GM19452 (cell line): ENCODE measurements around the gene RERGL.
"Not testable (repeated sequence)": the region's sequence is repeated elsewhere in the genome, so short reads cannot be mapped to it uniquely, and the experiment has no call there.

Source experiments
- ATAC-seq: cut with Tn5 transposase; IDR thresholded peaks from one replicate; pipeline ENCODE4 v1.9.1; 2021; ENCODE audit not compliant: unreplicated experiment

The RERGL gene, protein sequence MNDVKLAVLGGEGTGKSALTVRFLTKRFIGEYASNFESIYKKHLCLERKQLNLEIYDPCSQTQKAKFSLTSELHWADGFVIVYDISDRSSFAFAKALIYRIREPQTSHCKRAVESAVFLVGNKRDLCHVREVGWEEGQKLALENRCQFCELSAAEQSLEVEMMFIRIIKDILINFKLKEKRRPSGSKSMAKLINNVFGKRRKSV

GRCh38 chr12:18090093-18090492 is at the start of gene RERGL:
Gene RERGL, minus strand, starts transcription at chr12:18090193. Its CDS starts 53 bp downstream, at chr12:18090140.
- ATAC-seq = no peak

GRCh38 chr12:18139254-18139653 is 49.3 kb upstream of the RERGL start:
- no peak for ATAC-seq

DNA sequence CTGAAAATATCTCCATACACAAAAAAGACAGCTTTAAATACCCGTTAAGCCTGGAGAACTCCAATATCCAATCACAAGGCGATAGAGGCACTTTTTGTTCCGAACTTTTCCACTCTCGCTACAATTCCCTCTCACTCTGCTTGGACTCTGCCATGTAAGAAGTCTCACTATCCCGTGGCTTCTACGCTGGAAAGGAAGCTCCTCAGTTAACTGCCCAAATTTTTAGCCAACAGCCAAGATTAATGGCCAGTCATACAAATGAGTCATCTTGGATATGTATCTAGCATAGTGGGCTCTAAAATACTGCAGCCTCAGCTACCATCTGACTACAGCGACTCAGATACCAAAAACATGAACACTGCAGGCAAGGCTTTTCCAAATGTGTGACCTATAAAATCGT is 45.5 kb upstream of the RERGL start:
- ATAC-seq = no peak

GRCh38 chr12:18135086-18135485 is 45.1 kb upstream of the RERGL start:
- no peak for ATAC-seq

- ATAC-seq = no peak
These were observed 40.9 kb upstream of the RERGL start for GRCh38 chr12:18130851-18131250.

GRCh38 chr12:18123707-18124106 is 33.7 kb upstream of the RERGL start:
- no peak for ATAC-seq

DNA sequence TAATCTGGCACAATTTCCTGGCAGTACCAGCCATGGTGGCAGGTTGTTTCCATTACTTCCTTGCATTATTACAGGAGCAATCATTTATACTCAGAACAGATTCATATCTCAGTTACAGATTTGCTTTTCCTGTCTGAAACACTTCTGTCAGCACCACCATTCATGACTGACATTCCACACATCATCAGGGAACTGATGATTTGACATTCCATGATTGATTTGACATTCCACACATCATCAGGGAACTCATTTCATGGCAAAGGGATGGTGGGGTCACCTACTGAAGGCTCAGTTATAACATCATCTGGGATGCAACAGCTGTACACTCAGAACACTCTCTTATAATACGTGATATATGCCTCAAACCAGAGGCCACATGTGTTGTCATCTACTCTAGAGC is 30.9 kb upstream of the RERGL start:
- ATAC-seq = no peak

DNA sequence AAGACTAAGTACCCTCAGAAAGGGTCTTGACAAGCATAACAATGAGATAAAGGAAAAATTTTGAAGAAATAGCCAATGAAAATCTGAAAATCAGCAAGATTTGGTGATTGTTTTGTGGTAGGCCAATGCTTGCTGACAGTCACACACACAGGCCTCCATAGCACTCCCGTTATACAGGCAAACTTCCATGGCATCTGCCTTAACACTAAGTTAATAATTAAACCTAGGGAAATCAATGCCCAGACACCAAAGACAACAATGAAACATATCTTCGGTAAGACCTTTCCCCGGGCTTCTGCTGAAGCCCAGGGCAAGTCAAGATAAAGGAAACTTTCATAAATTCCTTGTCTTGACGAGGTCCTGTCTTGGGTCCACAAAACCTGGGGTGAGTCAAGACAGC is 18.6 kb upstream of the RERGL start:
- ATAC-seq = no peak

DNA sequence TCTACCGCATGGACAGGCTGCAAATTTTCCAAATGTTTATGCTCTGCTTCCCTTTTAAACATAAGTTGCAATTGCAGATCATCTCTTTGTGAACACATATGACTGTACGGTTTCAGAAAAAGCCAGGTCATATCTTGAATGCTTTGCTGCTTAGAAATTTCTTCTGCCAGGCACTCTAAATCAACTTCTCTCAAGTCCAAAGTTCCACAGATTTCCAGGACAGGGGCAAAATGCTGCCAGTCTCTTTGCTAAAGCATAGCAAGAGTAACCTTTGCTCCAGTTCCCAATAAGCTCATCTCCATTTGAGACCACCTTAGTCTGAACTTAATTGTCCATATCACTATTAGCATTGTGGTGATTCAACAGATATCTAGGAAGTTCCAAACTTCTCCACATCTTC is 13.6 kb upstream of the RERGL start:
- no peak for ATAC-seq

DNA sequence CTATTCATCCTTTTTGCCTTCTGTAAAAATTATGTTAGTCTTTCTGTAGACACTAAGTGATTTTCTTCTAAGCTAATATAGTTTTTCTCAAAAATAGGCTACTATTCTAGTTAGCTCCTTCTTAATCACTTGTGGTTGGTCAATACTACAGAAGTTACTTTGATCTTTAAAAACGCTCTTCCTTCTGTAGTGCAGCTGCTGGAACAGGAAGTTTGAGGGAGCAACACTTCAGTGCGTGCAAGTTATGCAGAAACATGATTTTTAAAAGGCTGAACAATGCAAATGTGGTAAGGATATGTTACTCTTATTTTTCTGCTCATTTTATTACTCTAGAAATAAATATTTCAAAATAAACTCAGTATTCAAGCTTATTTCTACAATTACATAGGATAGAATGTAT is 11.1 kb upstream of the RERGL start:
- no peak for ATAC-seq

DNA sequence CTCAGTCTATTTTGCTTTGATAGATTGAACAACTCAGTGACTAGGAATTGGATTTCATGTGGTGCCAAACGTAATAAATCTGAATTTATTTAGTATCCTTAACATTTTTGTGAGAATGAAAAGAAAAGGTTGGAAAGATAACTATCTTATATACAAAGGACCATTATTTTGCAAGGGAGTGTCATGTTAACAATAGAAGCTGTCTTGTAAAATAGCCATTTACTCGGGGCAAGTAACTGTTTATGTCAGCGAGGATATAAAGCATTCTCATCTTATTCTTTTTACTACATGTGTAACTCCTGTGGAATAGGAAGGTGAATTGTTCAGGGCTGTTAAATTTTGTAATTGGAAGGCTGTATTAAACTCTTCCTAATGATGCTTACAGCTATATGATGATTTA is 5.9 kb downstream of the RERGL start:
- no peak for ATAC-seq

DNA sequence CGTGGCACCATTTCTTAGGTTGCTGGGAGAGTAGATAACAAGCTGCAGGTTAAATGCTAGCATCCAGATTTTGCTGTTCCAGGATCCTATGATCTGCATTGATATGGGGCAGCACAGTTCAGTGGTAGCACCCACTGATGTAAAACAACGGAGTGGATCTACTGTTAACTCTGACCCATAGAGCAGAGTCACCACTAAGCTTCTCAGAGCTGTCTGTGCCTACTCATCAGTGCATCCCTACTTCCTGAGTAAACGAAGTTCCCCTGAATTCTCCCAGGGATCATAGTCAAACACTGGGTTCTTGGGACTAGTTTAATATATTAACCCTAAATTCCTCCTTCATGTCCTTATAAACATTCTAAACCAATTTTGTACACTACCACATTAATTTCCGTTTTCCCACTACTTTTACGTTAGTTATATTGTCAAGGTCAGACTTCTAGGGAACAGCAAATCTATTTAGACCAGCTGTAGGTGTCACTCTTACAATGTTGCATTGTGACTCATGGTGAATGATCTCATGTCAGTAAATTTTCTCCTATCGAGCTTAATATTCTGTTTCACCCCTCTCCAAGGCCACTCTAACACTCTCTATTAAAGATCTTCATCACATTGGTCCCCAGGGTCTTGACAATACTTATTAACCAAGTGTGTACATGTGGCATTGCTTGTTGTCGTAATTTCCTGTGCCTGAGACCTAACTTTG is 10.3 kb downstream of the RERGL start:
- ATAC-seq = no peak

DNA sequence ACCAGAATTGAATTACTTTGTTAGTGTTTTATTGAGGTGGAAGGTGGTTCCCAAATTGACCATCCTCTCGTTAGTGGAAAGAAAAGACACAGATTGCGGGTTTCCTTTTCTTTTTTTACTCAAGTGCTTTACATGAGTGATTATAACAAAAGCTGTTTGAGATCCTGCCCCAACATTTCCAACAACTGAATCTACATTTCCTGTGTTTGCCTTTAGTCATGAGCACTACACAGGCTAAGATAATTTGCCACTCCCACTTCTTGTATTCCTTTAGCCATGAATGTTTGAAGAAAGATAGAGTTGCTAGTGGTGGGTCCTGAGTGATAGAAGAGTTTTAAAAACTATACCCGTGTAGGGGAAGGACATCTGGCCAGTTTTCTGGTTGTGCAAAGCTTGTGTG is 16.0 kb downstream of the RERGL start:
- no peak for ATAC-seq

DNA sequence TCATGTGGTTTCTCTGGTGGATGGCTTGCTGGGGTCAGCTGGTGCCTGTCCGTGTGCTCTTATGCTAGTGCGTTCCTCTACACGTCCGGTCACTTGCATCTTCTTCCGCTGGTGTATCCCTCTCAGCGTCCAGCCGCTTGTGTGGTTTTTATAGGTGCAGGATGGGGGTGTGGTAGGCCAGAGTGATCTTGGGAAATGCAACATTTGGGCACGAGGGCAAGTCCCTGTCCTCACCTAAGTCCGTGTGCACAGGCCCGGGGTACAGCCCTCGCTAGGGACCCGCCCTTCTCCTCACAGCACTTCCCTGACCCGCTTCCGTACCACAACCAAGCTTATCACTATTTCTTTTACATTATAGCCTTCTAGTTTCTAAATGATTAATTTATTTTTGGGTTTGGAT is 17.3 kb downstream of the RERGL start:
- ATAC-seq = no peak

GRCh38 chr12:18071336-18071735 is 18.7 kb downstream of the RERGL start:
- no peak for ATAC-seq

GRCh38 chr12:18068355-18068754 is 21.6 kb downstream of the RERGL start:
- no peak for ATAC-seq

- ATAC-seq = no peak
These were observed 23.3 kb downstream of the RERGL start for GRCh38 chr12:18066666-18067065.

DNA sequence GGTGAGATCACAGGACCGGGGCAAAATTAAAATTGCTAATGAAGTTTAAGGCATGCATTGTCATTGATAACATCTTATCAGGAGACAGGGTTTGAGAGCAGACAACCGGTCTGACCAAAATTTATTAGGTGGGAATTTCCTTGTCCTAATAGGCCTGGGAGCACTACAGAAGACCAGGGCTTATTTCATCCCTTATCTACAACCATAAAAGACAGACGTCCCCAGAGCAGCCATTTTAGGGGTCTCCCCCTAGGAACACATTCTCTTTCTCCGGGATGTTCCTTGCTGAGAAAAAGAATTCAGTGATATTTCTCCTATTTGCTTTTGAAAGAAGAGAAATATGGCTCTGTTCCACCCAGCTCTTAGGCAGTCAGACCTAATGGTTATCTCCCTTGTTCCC is 27.1 kb downstream of the RERGL start:
- ATAC-seq = not testable (repeated sequence)

- ATAC-seq = no peak
These were observed 32.9 kb downstream of the RERGL start for GRCh38 chr12:18057051-18057450.

GRCh38 chr12:18054925-18055619 is 34.9 kb downstream of the RERGL start:
- no peak for ATAC-seq

DNA sequence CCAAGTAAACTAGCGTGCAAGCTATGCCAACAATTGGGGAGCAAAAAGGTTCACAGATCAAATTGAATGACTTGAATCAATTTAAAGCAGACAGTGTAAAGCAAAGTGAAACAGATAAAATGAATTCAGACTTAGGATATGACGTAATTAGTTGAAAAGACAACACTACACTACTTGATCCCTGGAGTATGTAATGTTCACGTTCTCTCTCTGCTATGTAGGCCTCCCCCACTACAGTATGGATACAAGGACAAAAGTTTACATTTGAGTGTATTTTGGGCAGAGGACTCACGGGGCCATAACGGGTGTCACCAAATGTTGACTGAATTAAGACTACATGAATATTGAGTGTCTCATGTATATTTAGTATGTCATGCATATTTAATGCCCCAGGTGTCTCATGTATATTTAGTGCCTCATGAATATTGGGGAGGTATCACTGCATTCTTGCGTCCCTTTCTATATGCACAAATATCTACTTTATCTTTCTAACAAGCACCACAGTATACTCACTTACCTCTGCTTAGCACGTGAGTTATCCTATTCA is 44.5 kb downstream of the RERGL start:
- no peak for ATAC-seq
